ENCODE measurements around the gene CFAP20DC. TPM values are rescaled to one million over a fixed set of nuclear protein-coding genes. Genes with fewer than 3 reads are reported as not detected.

Gene CFAP20DC
- total RNA-seq, 1 donor from 2014 or later: not detected

DNA sequence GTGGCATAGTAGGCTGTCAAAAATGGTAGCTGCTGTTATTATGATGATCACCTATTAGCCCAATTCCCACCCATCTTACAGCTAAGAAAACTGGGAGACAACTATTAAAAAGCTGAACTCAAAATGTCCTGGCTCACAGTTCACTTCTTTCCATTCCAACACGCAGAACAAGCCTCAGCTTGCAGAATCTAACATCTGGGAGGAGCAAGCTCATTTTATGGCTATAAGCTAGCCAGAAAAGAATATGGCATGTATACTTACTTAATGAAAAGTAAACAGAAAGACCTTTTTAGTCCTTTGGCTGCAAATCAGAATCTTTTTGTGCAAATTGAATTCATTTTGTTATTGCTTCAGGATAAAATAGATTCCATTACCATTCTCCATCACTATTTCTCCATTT, 34.8 kb upstream of the CFAP20DC start:
- Histone ChIP-seq H3K4me1 (no peaks in the 10 kb centered on the region), H3K36me3 (no peaks in the 10 kb centered on the region), H3K9me3 (replicated peaks) (no peaks in the 10 kb centered on the region), H3K27ac (replicated peaks) (no peak overlapping the region), H3K27me3 (ENCODE audit: low read depth) (peaks cover 32% of the 10 kb centered on the region), H3K4me3 (no peak overlapping the region)
- DNase-seq: no peak
- TF ChIP-seq CTCF (IDR thresholded peaks at IDR 0.05; ENCODE audit: borderline replicate concordance): no peak
- intact Hi-C loops (cut with micrococcal nuclease): no loop called here

DNA sequence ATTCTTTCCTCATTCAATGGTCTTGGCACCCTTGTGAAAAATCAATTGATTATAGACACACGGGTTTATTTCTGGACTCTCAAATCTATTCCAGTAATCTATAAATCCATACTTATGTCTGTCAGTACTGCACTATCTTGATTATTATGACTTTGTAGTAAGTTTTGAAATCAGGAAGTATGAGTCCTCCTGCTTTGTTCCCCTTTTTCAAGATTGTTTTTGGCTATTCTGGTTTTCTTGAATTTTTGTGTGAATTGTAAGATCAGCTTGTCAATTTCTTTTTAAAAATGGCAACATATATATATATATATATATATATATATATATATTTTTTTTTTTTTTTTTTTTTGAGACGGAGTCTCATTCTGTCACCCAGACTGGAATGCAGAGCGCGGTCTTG, 32.3 kb upstream of the CFAP20DC start:
- no peak for DNase-seq
- TF ChIP-seq CTCF (IDR thresholded peaks at IDR 0.05; ENCODE audit: borderline replicate concordance): no peak
- intact Hi-C loops (cut with micrococcal nuclease): no loop called here

GRCh38 chr3:59081071-59081470, 31.2 kb upstream of the CFAP20DC start:
- intact Hi-C loops (cut with micrococcal nuclease): no loop called here
- no peaks in the 10 kb centered on the region for H3K4me1 ChIP-seq
- TF ChIP-seq CTCF (IDR thresholded peaks at IDR 0.05; ENCODE audit: borderline replicate concordance): no peak

More for the DNA sequence above, 32.3 kb upstream of the CFAP20DC start:
- no peaks in the 10 kb centered on the region for H3K9me3 ChIP-seq (replicated peaks)
- H3K36me3 ChIP-seq: no peaks in the 10 kb centered on the region
- no peak overlapping the region for H3K4me3 ChIP-seq
- no peaks in the 10 kb centered on the region for H3K4me1 ChIP-seq
- H3K27ac ChIP-seq (replicated peaks): no peak overlapping the region
- H3K27me3 ChIP-seq (ENCODE audit: low read depth): peaks cover 32% of the 10 kb centered on the region

DNA sequence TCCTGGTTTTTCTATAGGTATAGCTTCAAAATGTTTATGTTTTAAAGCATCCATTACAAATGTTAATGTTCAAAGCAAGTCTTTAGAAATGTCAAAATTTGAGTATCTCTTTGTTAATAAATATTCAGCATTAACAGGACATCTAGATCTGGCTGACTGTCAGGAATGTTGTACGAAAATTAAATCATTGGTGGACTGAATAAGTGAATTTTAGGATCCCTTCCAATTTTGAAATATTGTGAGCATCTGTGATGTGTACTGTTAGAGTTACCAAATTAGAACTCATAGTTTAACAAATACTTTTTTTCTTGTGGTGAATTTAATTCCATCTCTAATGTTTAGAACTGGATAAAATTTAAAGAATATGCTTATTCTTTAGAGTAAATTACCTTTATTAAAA, 30.1 kb upstream of the CFAP20DC start:
- intact Hi-C loops (cut with micrococcal nuclease): no loop called here
- no peaks in the 10 kb centered on the region for H3K36me3 ChIP-seq
- no peaks in the 10 kb centered on the region for H3K4me1 ChIP-seq
- H3K27me3 ChIP-seq (ENCODE audit: low read depth): peaks cover 15% of the 10 kb centered on the region
- no peak overlapping the region for H3K4me3 ChIP-seq
- TF ChIP-seq CTCF (IDR thresholded peaks at IDR 0.05; ENCODE audit: borderline replicate concordance): no peak
- no peak overlapping the region for H3K27ac ChIP-seq (replicated peaks)
- no peaks in the 10 kb centered on the region for H3K9me3 ChIP-seq (replicated peaks)
- DNase-seq: no peak

More at GRCh38 chr3:59081071-59081470, 31.2 kb upstream of the CFAP20DC start:
- no peak for DNase-seq
- no peaks in the 10 kb centered on the region for H3K36me3 ChIP-seq
- no peaks in the 10 kb centered on the region for H3K9me3 ChIP-seq (replicated peaks)
- H3K27ac ChIP-seq (replicated peaks): no peak overlapping the region
- H3K27me3 ChIP-seq (ENCODE audit: low read depth): peaks cover 25% of the 10 kb centered on the region
- H3K4me3 ChIP-seq: no peak overlapping the region

DNA sequence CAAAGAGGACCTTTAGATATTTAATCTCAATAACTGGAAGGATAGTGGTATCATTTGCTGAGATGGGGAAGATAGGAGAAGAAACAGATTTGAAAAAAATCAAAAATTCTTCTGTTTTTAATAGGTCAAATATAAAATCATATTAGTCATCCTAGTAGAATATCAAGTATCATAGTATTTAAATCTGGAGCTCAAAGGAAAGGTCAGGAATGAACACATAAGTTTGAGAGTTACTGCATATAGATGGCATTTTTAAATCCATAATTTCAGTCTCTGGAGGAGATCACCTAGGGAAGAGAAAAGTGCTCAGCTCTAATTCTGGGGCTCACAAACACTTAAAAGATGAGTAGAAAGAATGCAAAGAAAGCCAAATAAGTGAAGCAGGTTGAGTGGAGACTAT, 24.9 kb upstream of the CFAP20DC start:
- H3K27ac ChIP-seq (replicated peaks): no peak overlapping the region
- H3K36me3 ChIP-seq: no peaks in the 10 kb centered on the region
- no peak for TF ChIP-seq CTCF (IDR thresholded peaks at IDR 0.05; ENCODE audit: borderline replicate concordance)
- H3K9me3 ChIP-seq (replicated peaks): no peaks in the 10 kb centered on the region
- no peak for DNase-seq
- intact Hi-C loops (cut with micrococcal nuclease): no loop called here
- H3K4me1 ChIP-seq: no peaks in the 10 kb centered on the region
- H3K4me3 ChIP-seq: no peak overlapping the region
- peaks cover 13% of the 10 kb centered on the region for H3K27me3 ChIP-seq (ENCODE audit: low read depth)

- H3K9me3 ChIP-seq (replicated peaks): no peaks in the 10 kb centered on the region
- H3K4me3 ChIP-seq: no peak overlapping the region
- H3K36me3 ChIP-seq: no peaks in the 10 kb centered on the region
- no peak for TF ChIP-seq CTCF (IDR thresholded peaks at IDR 0.05; ENCODE audit: borderline replicate concordance)
- DNase-seq: no peak
- H3K27ac ChIP-seq (replicated peaks): no peak overlapping the region
- intact Hi-C loops (cut with micrococcal nuclease): no loop called here
- no peaks in the 10 kb centered on the region for H3K4me1 ChIP-seq
- peaks cover 21% of the 10 kb centered on the region for H3K27me3 ChIP-seq (ENCODE audit: low read depth)
Measured at GRCh38 chr3:59072681-59073080, 22.9 kb upstream of the CFAP20DC start.
